C4-2B (cell line): ENCODE results near the gene MYO1E.

Experiments used
- ZFX ChIP-seq: fragments of 450-650 bp; IDR thresholded peaks from 2 replicates; pipeline ENCODE4 v1.6.1; 2017
- TF ChIP-seq, protein P1 (sequence below): fragments of 450-650 bp; conservative IDR thresholded peaks from 2 replicates; pipeline ENCODE4 v1.5.1; 2017; ENCODE audit warnings: mild to moderate bottlenecking

DNA sequence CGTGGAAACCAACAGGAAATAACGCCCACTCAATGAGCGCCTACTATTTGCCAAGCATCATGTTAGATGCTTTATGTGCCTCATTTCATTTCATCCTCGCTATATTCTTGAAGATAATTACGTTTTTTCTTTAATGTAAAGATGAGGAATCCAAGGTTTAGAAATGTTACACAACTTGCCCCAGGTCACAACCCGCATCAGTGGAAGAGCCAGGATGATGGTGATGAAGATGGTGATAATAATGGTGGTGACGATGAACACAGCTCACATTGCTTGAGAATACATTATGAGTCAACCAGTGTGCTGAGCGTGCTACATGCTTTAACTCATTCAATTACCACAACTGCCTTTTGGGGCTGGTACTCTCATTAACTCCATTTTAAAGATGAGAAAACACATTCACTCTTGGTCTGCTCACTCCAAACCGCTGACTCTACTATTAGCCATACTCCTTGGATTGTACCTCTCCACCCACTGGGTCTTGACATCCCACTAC lies 21.5 kb upstream of the MYO1E start:
- TF ChIP-seq, protein P1, sequence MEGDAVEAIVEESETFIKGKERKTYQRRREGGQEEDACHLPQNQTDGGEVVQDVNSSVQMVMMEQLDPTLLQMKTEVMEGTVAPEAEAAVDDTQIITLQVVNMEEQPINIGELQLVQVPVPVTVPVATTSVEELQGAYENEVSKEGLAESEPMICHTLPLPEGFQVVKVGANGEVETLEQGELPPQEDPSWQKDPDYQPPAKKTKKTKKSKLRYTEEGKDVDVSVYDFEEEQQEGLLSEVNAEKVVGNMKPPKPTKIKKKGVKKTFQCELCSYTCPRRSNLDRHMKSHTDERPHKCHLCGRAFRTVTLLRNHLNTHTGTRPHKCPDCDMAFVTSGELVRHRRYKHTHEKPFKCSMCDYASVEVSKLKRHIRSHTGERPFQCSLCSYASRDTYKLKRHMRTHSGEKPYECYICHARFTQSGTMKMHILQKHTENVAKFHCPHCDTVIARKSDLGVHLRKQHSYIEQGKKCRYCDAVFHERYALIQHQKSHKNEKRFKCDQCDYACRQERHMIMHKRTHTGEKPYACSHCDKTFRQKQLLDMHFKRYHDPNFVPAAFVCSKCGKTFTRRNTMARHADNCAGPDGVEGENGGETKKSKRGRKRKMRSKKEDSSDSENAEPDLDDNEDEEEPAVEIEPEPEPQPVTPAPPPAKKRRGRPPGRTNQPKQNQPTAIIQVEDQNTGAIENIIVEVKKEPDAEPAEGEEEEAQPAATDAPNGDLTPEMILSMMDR, result no peak
- no peak for TF ChIP-seq ZFX
